ENCODE measurements around the gene PCDH1.

Gene PCDH1

GRCh38 chr5:141874262-141874964 is 3.8 kb downstream of the PCDH1 start:
- H3K27ac ChIP-seq (ENCODE audit: insufficient read depth in 1 of 2, low read depth in 1 of 2, low read length in 2 of 2, poor library complexity in 1 of 2, severe bottlenecking in 2 of 2): no peak overlapping the region
- no peak for DNase-seq
- CTCF ChIA-PET: interaction anchor here (10.8 kb wide), 1 partner anchor 173 kb away, joined by 108 read pairs; no protein-coding TSS in a partner anchor
- WGBS (ENCODE audit: insufficient coverage): 67% methylated on average over 9 of the region's 16 CpGs
- no peaks in the 10 kb centered on the region for H3K36me3 ChIP-seq (ENCODE audit: control insufficient read depth in 4 of 4, insufficient read depth in 4 of 4, low read length in 3 of 4)
- peaks cover 0 to 37% (median 28%) of the 10 kb centered on the region in 4 experiments for H3K4me1 ChIP-seq (ENCODE audit: control extremely low read depth in 1 of 4, control insufficient read depth in 4 of 4, insufficient read depth in 4 of 4, low read length in 3 of 4)
- H3K9me3 ChIP-seq (ENCODE audit: control extremely low read depth in 1 of 5, control insufficient read depth in 4 of 5, insufficient read depth in 2 of 5, low read depth in 1 of 5, low read length in 4 of 5): no peaks in the 10 kb centered on the region
- no peak overlapping the region for H3K4me3 ChIP-seq (ENCODE audit: control insufficient read depth in 1 of 7, extremely low read depth in 1 of 7, insufficient read depth in 4 of 7, low read depth in 2 of 7, low read length in 6 of 7)
- POLR2A ChIA-PET: no interaction called here
- peaks cover 10 to 91% (median 41%) of the 10 kb centered on the region in 5 experiments for H3K27me3 ChIP-seq (replicated peaks in 2 of 5; ENCODE audit: control insufficient read depth in 4 of 5, insufficient read depth in 5 of 5, low read length in 4 of 5)

DNA sequence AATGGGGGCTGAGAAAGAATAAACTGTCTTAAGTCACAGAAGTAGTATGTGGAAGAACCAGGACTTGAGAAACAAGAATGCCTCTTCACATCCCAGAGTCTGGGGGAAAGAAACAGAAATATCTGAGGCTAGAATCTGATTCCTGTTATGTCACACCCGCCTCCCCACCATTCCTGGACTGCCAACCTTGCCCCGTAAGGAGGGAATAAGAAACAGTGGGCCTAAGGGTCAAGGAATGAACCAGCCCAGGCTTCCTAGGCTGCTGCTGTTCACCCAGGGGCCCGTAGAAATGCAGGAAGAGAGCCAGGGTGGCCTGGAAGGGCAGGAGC is 4.3 kb downstream of the PCDH1 start:
- Histone ChIP-seq H3K4me1 (ENCODE audit: control extremely low read depth in 1 of 4, control insufficient read depth in 4 of 4, insufficient read depth in 4 of 4, low read length in 3 of 4) (peaks cover 0 to 32% (median 24%) of the 10 kb centered on the region in 4 experiments), H3K27ac (ENCODE audit: insufficient read depth in 1 of 2, low read depth in 1 of 2, low read length in 2 of 2, poor library complexity in 1 of 2, severe bottlenecking in 2 of 2) (no peak overlapping the region), H3K9me3 (ENCODE audit: control extremely low read depth in 1 of 5, control insufficient read depth in 4 of 5, insufficient read depth in 2 of 5, low read depth in 1 of 5, low read length in 4 of 5) (no peaks in the 10 kb centered on the region), H3K4me3 (ENCODE audit: control insufficient read depth in 1 of 7, extremely low read depth in 1 of 7, insufficient read depth in 4 of 7, low read depth in 2 of 7, low read length in 6 of 7) (no peak overlapping the region), H3K27me3 (replicated peaks in 2 of 5; ENCODE audit: control insufficient read depth in 4 of 5, insufficient read depth in 5 of 5, low read length in 4 of 5) (peaks cover 10 to 87% (median 40%) of the 10 kb centered on the region in 5 experiments), H3K36me3 (ENCODE audit: control insufficient read depth in 4 of 4, insufficient read depth in 4 of 4, low read length in 3 of 4) (no peaks in the 10 kb centered on the region)
- ChIA-PET POLR2A (no interaction called here), CTCF (interaction anchor here (10.8 kb wide), 1 partner anchor 172 kb away, joined by 108 read pairs; no protein-coding TSS in a partner anchor)
- 87% methylated on average over 3 of the region's 3 CpGs for WGBS (ENCODE audit: insufficient coverage)
- DNase-seq: no peak

DNA sequence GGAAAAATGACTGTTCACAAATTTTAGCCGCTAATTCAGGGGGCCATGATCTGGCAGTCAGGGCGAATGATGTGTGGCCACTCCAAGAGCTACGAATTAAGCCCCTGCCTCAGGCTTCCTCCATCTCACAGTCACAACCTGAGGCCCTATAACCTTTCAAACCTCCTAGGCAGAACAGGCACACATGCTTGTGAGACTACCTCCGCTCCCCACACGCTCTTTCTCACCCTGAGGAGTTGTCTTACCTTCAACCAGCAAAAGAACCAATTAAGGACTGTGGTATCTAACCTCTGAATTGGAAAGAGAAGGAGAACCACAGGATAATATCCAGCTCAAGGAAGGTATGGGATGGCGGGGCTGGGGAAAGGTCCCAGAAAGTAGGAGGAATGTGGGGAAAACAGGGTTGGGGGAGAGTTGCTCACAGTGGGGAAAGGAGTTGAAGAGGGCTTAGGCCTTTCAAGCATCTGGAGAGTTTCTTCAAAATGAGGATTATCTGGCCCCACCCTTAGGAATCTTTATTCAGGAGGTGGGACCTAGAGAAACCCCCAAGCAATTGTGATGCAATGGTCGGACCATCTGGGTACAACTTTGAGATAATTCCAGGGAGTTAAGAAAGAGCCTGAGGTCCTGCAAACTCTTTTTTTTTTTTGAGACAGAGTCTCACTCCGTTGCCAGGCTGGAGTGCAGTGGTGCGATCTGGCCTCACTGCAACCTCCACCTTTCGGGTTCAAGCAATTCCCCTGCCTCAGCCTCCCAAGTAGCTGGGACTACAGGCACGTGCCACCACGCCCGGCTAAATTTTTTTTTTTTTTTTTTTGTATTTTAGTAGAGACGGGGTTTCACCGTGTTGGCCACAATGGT is 5.5 kb downstream of the PCDH1 start:
- Histone ChIP-seq H3K36me3 (ENCODE audit: control insufficient read depth in 4 of 4, insufficient read depth in 4 of 4, low read length in 3 of 4) (no peaks in the 10 kb centered on the region), H3K4me3 (ENCODE audit: control insufficient read depth in 1 of 7, extremely low read depth in 1 of 7, insufficient read depth in 4 of 7, low read depth in 2 of 7, low read length in 6 of 7) (no peak overlapping the region), H3K27ac (ENCODE audit: insufficient read depth in 1 of 2, low read depth in 1 of 2, low read length in 2 of 2, poor library complexity in 1 of 2, severe bottlenecking in 2 of 2) (no peak overlapping the region), H3K4me1 (ENCODE audit: control extremely low read depth in 1 of 4, control insufficient read depth in 4 of 4, insufficient read depth in 4 of 4, low read length in 3 of 4) (peaks cover 0 to 22% (median 17%) of the 10 kb centered on the region in 4 experiments), H3K9me3 (ENCODE audit: control extremely low read depth in 1 of 5, control insufficient read depth in 4 of 5, insufficient read depth in 2 of 5, low read depth in 1 of 5, low read length in 4 of 5) (no peaks in the 10 kb centered on the region), H3K27me3 (replicated peaks in 2 of 5; ENCODE audit: control insufficient read depth in 4 of 5, insufficient read depth in 5 of 5, low read length in 4 of 5) (peaks cover 10 to 78% (median 43%) of the 10 kb centered on the region in 5 experiments)
- ChIA-PET CTCF (interaction anchor here (0.6 to 0.9 kb wide), 2 partner anchors 88 to 197 kb away, joined by 3 read pairs; no protein-coding TSS in a partner anchor), POLR2A (interaction anchor here (0.6 kb wide), 1 partner anchor 8 kb away, joined by 3 read pairs; no protein-coding TSS in a partner anchor)
- DNase-seq: no peak
- 83% methylated on average over 8 of the region's 15 CpGs for WGBS (ENCODE audit: insufficient coverage)

DNA sequence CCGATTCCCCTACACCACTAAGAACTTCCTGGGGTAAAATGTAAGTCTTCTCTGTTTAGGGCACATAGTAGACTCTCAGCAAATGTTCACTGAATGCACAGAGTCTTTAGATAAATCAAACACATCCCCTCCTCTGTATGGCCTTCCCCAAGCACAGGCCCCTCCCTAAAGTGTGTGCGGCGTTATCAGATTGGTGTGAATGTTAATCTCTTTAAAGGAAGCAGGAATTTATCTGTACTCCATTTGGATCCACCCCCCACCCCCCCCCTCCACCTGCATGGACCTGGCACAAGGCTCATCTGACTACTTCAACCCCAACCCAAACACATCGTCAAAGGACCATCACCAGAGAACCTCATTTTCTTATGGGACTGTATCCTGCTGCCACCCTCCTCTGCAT is 6.3 kb downstream of the PCDH1 start:
- WGBS (ENCODE audit: insufficient coverage): 85% methylated on average over 2 of the region's 4 CpGs
- POLR2A ChIA-PET: no interaction called here
- no peak overlapping the region for H3K4me3 ChIP-seq (ENCODE audit: control insufficient read depth in 1 of 7, extremely low read depth in 1 of 7, insufficient read depth in 4 of 7, low read depth in 2 of 7, low read length in 6 of 7)
- DNase-seq: no peak
- no peak overlapping the region for H3K27ac ChIP-seq (ENCODE audit: insufficient read depth in 1 of 2, low read depth in 1 of 2, low read length in 2 of 2, poor library complexity in 1 of 2, severe bottlenecking in 2 of 2)
- H3K27me3 ChIP-seq (replicated peaks in 2 of 5; ENCODE audit: control insufficient read depth in 4 of 5, insufficient read depth in 5 of 5, low read length in 4 of 5): peaks cover 10 to 71% (median 36%) of the 10 kb centered on the region in 5 experiments
- peaks cover 0 to 13% (median 12%) of the 10 kb centered on the region in 4 experiments for H3K4me1 ChIP-seq (ENCODE audit: control extremely low read depth in 1 of 4, control insufficient read depth in 4 of 4, insufficient read depth in 4 of 4, low read length in 3 of 4)
- no peaks in the 10 kb centered on the region for H3K9me3 ChIP-seq (ENCODE audit: control extremely low read depth in 1 of 5, control insufficient read depth in 4 of 5, insufficient read depth in 2 of 5, low read depth in 1 of 5, low read length in 4 of 5)
- no peaks in the 10 kb centered on the region for H3K36me3 ChIP-seq (ENCODE audit: control insufficient read depth in 4 of 4, insufficient read depth in 4 of 4, low read length in 3 of 4)
- CTCF ChIA-PET: interaction anchor here (0.9 kb wide), 1 partner anchor 89 kb away, joined by 3 read pairs; no protein-coding TSS in a partner anchor

DNA sequence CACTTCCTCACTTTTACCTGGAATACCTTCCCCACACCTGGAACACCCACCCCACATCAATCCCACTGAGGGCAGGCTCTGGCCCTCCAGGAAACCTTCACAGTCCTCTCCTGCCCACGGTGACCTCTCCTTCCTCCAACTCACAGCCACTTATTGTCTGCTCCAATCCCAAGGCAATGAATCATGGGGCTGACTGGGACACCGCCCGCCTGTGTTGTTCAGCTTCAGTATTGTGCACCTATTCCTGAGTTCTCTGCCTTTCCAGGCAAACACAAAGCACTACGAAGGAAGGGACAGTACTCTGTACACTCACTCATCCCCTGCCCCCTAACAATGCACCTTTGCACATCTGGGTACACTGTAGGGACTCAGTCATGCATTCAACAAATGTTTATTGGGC is 7.3 kb downstream of the PCDH1 start:
- ChIA-PET POLR2A (no interaction called here), CTCF (interaction anchor here (1.1 to 1.4 kb wide), 2 partner anchors 9 to 19 kb away, joined by 3 to 5 read pairs; no protein-coding TSS in a partner anchor)
- H3K27ac ChIP-seq (ENCODE audit: insufficient read depth in 1 of 2, low read depth in 1 of 2, low read length in 2 of 2, poor library complexity in 1 of 2, severe bottlenecking in 2 of 2): no peak overlapping the region
- no peak overlapping the region for H3K4me3 ChIP-seq (ENCODE audit: control insufficient read depth in 1 of 7, extremely low read depth in 1 of 7, insufficient read depth in 4 of 7, low read depth in 2 of 7, low read length in 6 of 7)
- peaks cover 0 to 4% (median 2%) of the 10 kb centered on the region in 4 experiments for H3K4me1 ChIP-seq (ENCODE audit: control extremely low read depth in 1 of 4, control insufficient read depth in 4 of 4, insufficient read depth in 4 of 4, low read length in 3 of 4)
- H3K9me3 ChIP-seq (ENCODE audit: control extremely low read depth in 1 of 5, control insufficient read depth in 4 of 5, insufficient read depth in 2 of 5, low read depth in 1 of 5, low read length in 4 of 5): no peaks in the 10 kb centered on the region
- 71% methylated on average over 4 of the region's 4 CpGs for WGBS (ENCODE audit: insufficient coverage)
- peaks cover 10 to 61% (median 32%) of the 10 kb centered on the region in 5 experiments for H3K27me3 ChIP-seq (replicated peaks in 2 of 5; ENCODE audit: control insufficient read depth in 4 of 5, insufficient read depth in 5 of 5, low read length in 4 of 5)
- no peaks in the 10 kb centered on the region for H3K36me3 ChIP-seq (ENCODE audit: control insufficient read depth in 4 of 4, insufficient read depth in 4 of 4, low read length in 3 of 4)
- DNase-seq: no peak

- ChIA-PET CTCF (interaction anchor here (1.1 to 1.4 kb wide), 2 partner anchors 9 to 19 kb away, joined by 3 to 5 read pairs; no protein-coding TSS in a partner anchor), POLR2A (no interaction called here)
- Histone ChIP-seq H3K9me3 (ENCODE audit: control extremely low read depth in 1 of 5, control insufficient read depth in 4 of 5, insufficient read depth in 2 of 5, low read depth in 1 of 5, low read length in 4 of 5) (no peaks in the 10 kb centered on the region), H3K27me3 (replicated peaks in 2 of 5; ENCODE audit: control insufficient read depth in 4 of 5, insufficient read depth in 5 of 5, low read length in 4 of 5) (peaks cover 10 to 54% (median 27%) of the 10 kb centered on the region in 5 experiments), H3K4me3 (ENCODE audit: control insufficient read depth in 1 of 7, extremely low read depth in 1 of 7, insufficient read depth in 4 of 7, low read depth in 2 of 7, low read length in 6 of 7) (no peak overlapping the region), H3K36me3 (ENCODE audit: control insufficient read depth in 4 of 4, insufficient read depth in 4 of 4, low read length in 3 of 4) (no peaks in the 10 kb centered on the region), H3K27ac (ENCODE audit: insufficient read depth in 1 of 2, low read depth in 1 of 2, low read length in 2 of 2, poor library complexity in 1 of 2, severe bottlenecking in 2 of 2) (no peak overlapping the region), H3K4me1 (ENCODE audit: control extremely low read depth in 1 of 4, control insufficient read depth in 4 of 4, insufficient read depth in 4 of 4, low read length in 3 of 4) (no peaks in the 10 kb centered on the region)
- no peak for DNase-seq
- WGBS (ENCODE audit: insufficient coverage): 97% methylated on average over 3 of the region's 5 CpGs
Measured at GRCh38 chr5:141870228-141870627, 8.0 kb downstream of the PCDH1 start.

All from common myeloid progenitor, CD34-positive (primary cell).